ENCODE data around the gene FAM199X. TPM values are rescaled to one million over a fixed set of nuclear protein-coding genes. Genes with fewer than 3 reads are reported as not detected.

Gene FAM199X
- total and polyA plus RNA-seq, 8 donors = 4.5 to 41.3 (median 17.8) TPM

- 59 to 78% (median 74%) methylated on average over 5 of the region's 5 CpGs for WGBS, 5 donors
- DNase-seq = no peak
- Histone ChIP-seq H3K36me3 (peaks cover 0 to 7% (median 5%) of the 10 kb centered on the region in 4 donors), H3K4me3 (no peak overlapping the region), H3K9me3 (no peaks in the 10 kb centered on the region), H3K4me1 (no peaks in the 10 kb centered on the region), H3K27me3 (no peaks in the 10 kb centered on the region), H3K27ac (no peak overlapping the region)
- no peak for TF ChIP-seq POLR2AphosphoS5 (IDR thresholded peaks at IDR 0.05)
- TF ChIP-seq EP300 (IDR thresholded peaks at IDR 0.05) = no peak
- TF ChIP-seq CTCF (IDR thresholded peaks at IDR 0.05) = no peak
- TF ChIP-seq POLR2A (IDR thresholded peaks at IDR 0.05) = no peak
- intact Hi-C loops (cut with DNase I; ENCODE audit: low total_unique reads) = no loop called here
These were observed 43.4 kb upstream of the FAM199X start for GRCh38 chrX:104122829-104123228.

GRCh38 chrX:104126856-104127255 is 39.4 kb upstream of the FAM199X start:
- DNase-seq = no peak
- Histone ChIP-seq H3K27me3 (no peaks in the 10 kb centered on the region), H3K4me1 (no peaks in the 10 kb centered on the region), H3K4me3 (no peak overlapping the region), H3K36me3 (peaks cover 0 to 21% (median 18%) of the 10 kb centered on the region in 4 donors), H3K27ac (no peak overlapping the region), H3K9me3 (no peaks in the 10 kb centered on the region)
- TF ChIP-seq CTCF (IDR thresholded peaks at IDR 0.05) (no peak), EP300 (IDR thresholded peaks at IDR 0.05) (no peak), POLR2AphosphoS5 (IDR thresholded peaks at IDR 0.05) (no peak), POLR2A (IDR thresholded peaks at IDR 0.05) (no peak)
- WGBS, 5 donors = 42 to 93% (median 75%) methylated on average over 2 of the region's 2 CpGs
- intact Hi-C loops (cut with DNase I; ENCODE audit: low total_unique reads) = no loop called here

- no peak overlapping the region for H3K4me3 ChIP-seq
- peaks cover 0 to 3% (median 0%) of the 10 kb centered on the region in 3 donors for H3K27me3 ChIP-seq
- H3K9me3 ChIP-seq = no peaks in the 10 kb centered on the region
- intact Hi-C loops (cut with DNase I; ENCODE audit: low total_unique reads) = no loop called here
- WGBS, 5 donors = 75 to 95% (median 89%) methylated on average over 6 of the region's 6 CpGs
- peaks cover 0 to 19% (median 17%) of the 10 kb centered on the region in 4 donors for H3K36me3 ChIP-seq
- H3K4me1 ChIP-seq = peaks cover 0 to 4% (median 1%) of the 10 kb centered on the region in 4 donors
- DNase-seq = no peak
- no peak overlapping the region for H3K27ac ChIP-seq
- TF ChIP-seq CTCF (IDR thresholded peaks at IDR 0.05) (no peak), EP300 (IDR thresholded peaks at IDR 0.05) (no peak), POLR2AphosphoS5 (IDR thresholded peaks at IDR 0.05) (no peak), POLR2A (IDR thresholded peaks at IDR 0.05) (no peak)
These were observed 35.4 kb upstream of the FAM199X start for GRCh38 chrX:104130808-104131207.

GRCh38 chrX:104134583-104135261 is 31.5 kb upstream of the FAM199X start:
- no peak overlapping the region for H3K27ac ChIP-seq
- H3K4me1 ChIP-seq = peaks cover 0 to 11% (median 7%) of the 10 kb centered on the region in 4 donors
- WGBS, 5 donors = 60 to 80% (median 80%) methylated on average over 5 of the region's 5 CpGs
- DNase-seq = no peak
- intact Hi-C loops (cut with DNase I; ENCODE audit: low total_unique reads) = no loop called here
- H3K27me3 ChIP-seq = peaks cover 0 to 3% (median 0%) of the 10 kb centered on the region in 3 donors
- no peak overlapping the region for H3K4me3 ChIP-seq
- TF ChIP-seq POLR2AphosphoS5 (IDR thresholded peaks at IDR 0.05) = no peak
- TF ChIP-seq CTCF (IDR thresholded peaks at IDR 0.05) = no peak
- no peak for TF ChIP-seq POLR2A (IDR thresholded peaks at IDR 0.05)
- TF ChIP-seq EP300 (IDR thresholded peaks at IDR 0.05) = no peak
- H3K36me3 ChIP-seq = peaks cover 0 to 13% (median 9%) of the 10 kb centered on the region in 4 donors
- H3K9me3 ChIP-seq = no peaks in the 10 kb centered on the region

Data from stomach (tissue), 9 donors.